ENCODE results near the gene RNF220. TPM values are rescaled to one million over a fixed set of nuclear protein-coding genes. Genes with fewer than 3 reads are reported as not detected.

Gene RNF220
- total and polyA plus RNA-seq, 8 donors: 50.8 to 108 (median 91.3) TPM

DNA sequence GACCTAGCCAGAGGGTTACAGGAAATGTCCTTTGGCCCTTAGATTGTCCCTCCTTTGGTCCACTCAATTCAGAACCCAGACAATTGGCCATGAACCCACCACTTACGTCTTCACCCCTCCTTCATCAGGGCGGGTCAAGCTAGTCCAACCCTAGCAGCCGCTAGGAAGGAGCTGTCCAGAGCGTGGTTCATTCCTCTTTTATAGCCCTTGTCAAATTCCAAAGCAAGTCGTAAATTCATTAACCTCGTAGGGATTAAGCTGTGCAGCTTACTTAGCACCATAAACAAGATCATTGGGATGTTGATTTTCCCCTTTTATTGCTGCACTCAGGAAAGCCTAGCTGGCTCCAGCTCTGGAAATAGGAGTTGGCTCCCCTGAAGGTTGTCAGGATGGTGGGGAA is 179.1 kb downstream of the RNF220 start:
- TF ChIP-seq, protein P1, sequence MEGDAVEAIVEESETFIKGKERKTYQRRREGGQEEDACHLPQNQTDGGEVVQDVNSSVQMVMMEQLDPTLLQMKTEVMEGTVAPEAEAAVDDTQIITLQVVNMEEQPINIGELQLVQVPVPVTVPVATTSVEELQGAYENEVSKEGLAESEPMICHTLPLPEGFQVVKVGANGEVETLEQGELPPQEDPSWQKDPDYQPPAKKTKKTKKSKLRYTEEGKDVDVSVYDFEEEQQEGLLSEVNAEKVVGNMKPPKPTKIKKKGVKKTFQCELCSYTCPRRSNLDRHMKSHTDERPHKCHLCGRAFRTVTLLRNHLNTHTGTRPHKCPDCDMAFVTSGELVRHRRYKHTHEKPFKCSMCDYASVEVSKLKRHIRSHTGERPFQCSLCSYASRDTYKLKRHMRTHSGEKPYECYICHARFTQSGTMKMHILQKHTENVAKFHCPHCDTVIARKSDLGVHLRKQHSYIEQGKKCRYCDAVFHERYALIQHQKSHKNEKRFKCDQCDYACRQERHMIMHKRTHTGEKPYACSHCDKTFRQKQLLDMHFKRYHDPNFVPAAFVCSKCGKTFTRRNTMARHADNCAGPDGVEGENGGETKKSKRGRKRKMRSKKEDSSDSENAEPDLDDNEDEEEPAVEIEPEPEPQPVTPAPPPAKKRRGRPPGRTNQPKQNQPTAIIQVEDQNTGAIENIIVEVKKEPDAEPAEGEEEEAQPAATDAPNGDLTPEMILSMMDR (IDR thresholded peaks at IDR 0.05): no peak
- no peak for DNase-seq

DNA sequence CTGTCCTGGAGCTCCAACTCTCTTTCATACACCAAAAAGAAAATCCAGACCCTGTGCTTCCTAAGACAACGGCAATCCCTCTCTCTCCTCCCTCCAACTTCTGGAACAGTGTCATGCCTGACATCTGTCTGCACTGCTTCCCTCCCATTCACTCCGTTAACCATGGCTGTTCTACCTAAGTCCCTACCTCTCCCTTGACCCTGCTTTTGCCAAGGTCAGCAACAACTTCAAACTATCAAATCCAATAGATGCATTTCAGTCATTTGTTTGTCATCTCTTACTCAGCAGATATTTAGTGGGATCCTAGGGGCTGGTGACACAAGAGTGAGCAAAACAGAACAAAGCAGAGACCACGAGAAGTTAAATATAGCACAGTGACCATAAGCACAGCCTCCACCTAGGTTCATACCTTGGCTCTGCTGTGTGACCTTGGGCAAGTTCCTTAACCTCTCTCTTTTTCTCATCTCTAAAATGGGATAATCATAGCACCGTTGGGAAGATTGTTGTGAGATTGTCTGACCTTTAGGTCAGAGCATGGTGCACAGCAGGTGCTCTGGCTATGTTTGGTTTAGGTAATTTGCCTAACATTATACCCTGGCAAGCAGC is 180.4 kb downstream of the RNF220 start:
- no peak overlapping the region for H3K4me3 ChIP-seq
- H3K36me3 ChIP-seq: no peaks in the 10 kb centered on the region
- ATAC-seq (no peak), DNase-seq (no peak)
- intact Hi-C loops (cut with DNase I): no loop called here
- no peaks in the 10 kb centered on the region for H3K27me3 ChIP-seq
- H3K4me1 ChIP-seq: no peaks in the 10 kb centered on the region
- no peak overlapping the region for H3K27ac ChIP-seq
- no peaks in the 10 kb centered on the region for H3K9me3 ChIP-seq
- TF ChIP-seq, protein P1 (IDR thresholded peaks at IDR 0.05): no peak

More for the DNA sequence above, 179.1 kb downstream of the RNF220 start:
- H3K36me3 ChIP-seq: no peaks in the 10 kb centered on the region
- H3K4me3 ChIP-seq: no peak overlapping the region
- no peak overlapping the region for H3K27ac ChIP-seq
- no peaks in the 10 kb centered on the region for H3K4me1 ChIP-seq
- no peaks in the 10 kb centered on the region for H3K9me3 ChIP-seq
- ATAC-seq: no peak
- intact Hi-C loops (cut with DNase I): no loop called here
- no peaks in the 10 kb centered on the region for H3K27me3 ChIP-seq

DNA sequence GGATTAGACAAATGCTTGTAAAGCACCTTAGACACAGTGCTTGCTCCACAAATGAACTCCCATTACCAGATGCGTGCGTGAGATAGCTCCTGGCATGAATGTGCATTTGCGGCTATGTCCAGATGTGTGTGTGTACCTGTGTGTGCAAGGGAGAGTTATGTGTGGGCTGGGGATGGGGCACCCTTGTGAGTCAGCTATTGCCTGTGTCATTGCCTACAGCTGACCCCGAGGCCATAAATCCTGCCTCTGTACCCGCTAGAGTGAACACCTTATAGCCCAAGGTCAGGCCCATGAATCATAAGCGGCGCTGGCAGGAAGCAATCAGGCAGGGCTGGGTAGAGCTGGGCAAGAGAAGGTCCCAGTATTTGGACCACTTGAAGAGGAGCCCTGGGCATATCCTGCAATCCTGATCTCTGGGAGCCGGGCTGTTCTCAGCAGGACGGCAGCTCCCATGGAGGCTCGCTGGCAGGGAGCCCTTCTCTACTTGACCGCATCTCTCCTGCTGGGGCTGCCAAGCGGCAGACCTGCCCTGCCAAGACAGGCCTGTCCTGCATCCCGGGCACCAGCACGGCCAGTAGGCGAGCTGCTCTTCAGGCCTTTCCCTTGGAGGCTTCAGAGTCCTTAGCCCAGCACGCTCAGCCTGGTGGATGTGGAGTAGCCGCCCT is 182.9 kb downstream of the RNF220 start:
- TF ChIP-seq, protein P1 (IDR thresholded peaks at IDR 0.05): no peak
- H3K9me3 ChIP-seq: no peaks in the 10 kb centered on the region
- no peak overlapping the region for H3K27ac ChIP-seq
- DNase-seq (no peak), ATAC-seq (no peak)
- no peak overlapping the region for H3K4me3 ChIP-seq
- no peaks in the 10 kb centered on the region for H3K36me3 ChIP-seq
- no peaks in the 10 kb centered on the region for H3K4me1 ChIP-seq
- intact Hi-C loops (cut with DNase I): no loop called here
- H3K27me3 ChIP-seq: no peaks in the 10 kb centered on the region

DNA sequence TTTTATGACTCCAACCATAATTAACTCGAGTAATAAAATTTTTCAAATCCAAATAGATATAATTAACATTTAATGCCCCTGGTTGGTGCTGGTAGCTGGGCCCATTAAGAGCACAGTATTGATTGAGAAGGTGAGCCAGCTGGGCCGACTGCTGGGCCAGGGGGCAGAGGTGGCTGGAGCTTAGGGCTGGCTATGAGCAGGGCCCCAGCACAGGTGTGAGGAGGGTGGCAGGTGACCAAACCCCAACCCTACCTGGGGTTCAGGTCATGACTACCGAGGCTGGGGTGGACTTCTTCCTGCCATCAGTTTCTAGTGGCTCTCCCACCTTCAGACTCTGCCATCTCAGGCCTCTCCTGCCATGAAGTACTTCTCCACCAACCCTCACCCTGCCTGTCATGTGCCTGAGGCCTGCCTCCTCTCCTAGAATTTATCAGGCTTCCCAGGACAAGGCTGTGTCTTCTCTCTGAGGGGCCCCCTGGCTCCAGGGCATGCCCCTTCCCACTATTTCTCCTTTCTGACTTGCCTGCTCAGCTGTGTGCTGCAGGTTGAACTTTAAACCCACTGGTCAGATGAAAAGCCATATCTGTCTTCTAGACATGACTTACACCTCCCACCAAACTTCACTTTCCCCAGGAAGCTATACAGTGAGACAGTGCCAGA is 183.6 kb downstream of the RNF220 start:
- no peaks in the 10 kb centered on the region for H3K36me3 ChIP-seq
- H3K27ac ChIP-seq: no peak overlapping the region
- TF ChIP-seq, protein P1 (IDR thresholded peaks at IDR 0.05): no peak
- H3K27me3 ChIP-seq: no peaks in the 10 kb centered on the region
- no peaks in the 10 kb centered on the region for H3K9me3 ChIP-seq
- intact Hi-C loops (cut with DNase I): no loop called here
- H3K4me1 ChIP-seq: no peaks in the 10 kb centered on the region
- ATAC-seq (no peak), DNase-seq (no peak)
- H3K4me3 ChIP-seq: no peak overlapping the region

DNA sequence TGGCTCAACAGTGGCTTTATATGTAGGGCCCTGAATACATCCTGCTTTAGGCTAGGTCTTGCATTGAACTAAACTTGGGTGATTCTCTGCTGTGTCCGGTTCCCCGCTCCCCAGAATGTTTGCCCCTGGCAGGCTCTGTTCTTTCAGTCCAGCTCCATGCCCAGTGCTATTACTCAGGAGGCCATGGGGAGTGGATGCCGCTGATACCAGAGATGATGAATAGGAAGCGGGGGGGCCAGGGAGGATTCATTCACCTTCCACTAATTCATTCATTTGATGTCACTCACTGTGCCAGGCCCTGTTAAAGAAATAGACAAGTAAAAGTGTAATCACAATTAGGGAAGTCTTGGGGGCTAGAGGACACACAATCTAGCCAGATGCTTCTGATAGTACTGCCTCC is 185.4 kb downstream of the RNF220 start:
- TF ChIP-seq, protein P1 (IDR thresholded peaks at IDR 0.05): no peak
- H3K4me1 ChIP-seq: no peaks in the 10 kb centered on the region
- no peaks in the 10 kb centered on the region for H3K27me3 ChIP-seq
- no peaks in the 10 kb centered on the region for H3K9me3 ChIP-seq
- DNase-seq (no peak), ATAC-seq (no peak)
- intact Hi-C loops (cut with DNase I): no loop called here
- H3K27ac ChIP-seq: no peak overlapping the region
- no peak overlapping the region for H3K4me3 ChIP-seq
- H3K36me3 ChIP-seq: no peaks in the 10 kb centered on the region
